ENCODE measurements around the gene PWWP3B. TPM values are rescaled to one million over a fixed set of nuclear protein-coding genes. Genes with fewer than 3 reads are reported as not detected.
A peak's percentile ranks its signal among the peaks of the same experiment; 100 is the strongest.

Gene PWWP3B
- total RNA-seq (under 1 TPM; 0.13 to 0.87 TPM), polyA plus RNA-seq (ENCODE audit: insufficient read length in 6 of 6) (1 to 10 TPM; 2.6 to 4.8 (median 4.5) TPM)
- long read RNA-seq, donor 1, full-length matches to known transcripts: 2 of 2 reads
- long read RNA-seq, donor 1, partial matches to known transcripts: 0 of 2 reads
- long read RNA-seq, donor 1, other reads (novel, unspliced or antisense): 0 of 2 reads
- long read RNA-seq, donor 2, full-length matches to known transcripts: 2 of 2 reads
- long read RNA-seq, donor 2, partial matches to known transcripts: 0 of 2 reads
- long read RNA-seq, donor 2, other reads (novel, unspliced or antisense): 0 of 2 reads
- long read RNA-seq, donor 3: 0 reads
- long read RNA-seq, donor 4: 0 reads
- long read RNA-seq, donor 5: 0 reads
- long read RNA-seq, donor 6: 0 reads
- long read RNA-seq, donor 7: 0 reads
- long read RNA-seq, donor 8: 0 reads
- long read RNA-seq, donor 9: 0 reads
- long read RNA-seq, donor 10: 0 reads
- long read RNA-seq, donor 11: 0 reads
- long read RNA-seq, donor 12: 0 reads

DNA sequence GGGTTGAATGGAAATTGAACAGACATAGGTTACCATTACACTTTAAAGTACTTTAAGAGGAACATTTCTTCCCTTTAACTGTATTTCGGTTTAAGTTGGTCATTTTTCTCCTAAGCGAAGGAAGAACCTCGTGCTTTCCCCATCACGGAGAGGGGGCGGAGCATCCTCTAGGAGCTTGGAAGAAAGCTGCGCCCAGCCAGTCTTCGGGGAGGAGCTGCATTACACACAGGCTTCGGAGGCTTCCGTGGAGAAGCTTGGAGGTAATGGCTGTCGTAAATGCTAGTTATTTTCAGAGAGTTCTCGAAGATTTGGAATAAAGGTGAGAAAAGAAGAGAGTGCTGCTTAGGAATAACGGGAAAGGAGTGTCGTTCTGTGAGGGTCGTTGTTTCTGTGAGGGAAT, at the start of gene PWWP3B:
PWWP3B (plus strand) TSS at position 199 of the 400 bp plus-strand sequence. CDS start 37,128 bp downstream, outside the sequence.
- Histone ChIP-seq H3K9me3 (no peaks in the 10 kb centered on the region), H3K4me3 (no peak within 1 kb of the TSS), H3K36me3 (no peaks in the 10 kb centered on the region), H3K4me1 (no peaks in the 10 kb centered on the region), H3K27me3 (peaks cover 0 to 7% of the 10 kb centered on the region in 2 donors), H3K27ac (no peak within 1 kb of the TSS)
- ATAC-seq: peak; percentile 86
- peak in 3 of 4 donors; percentile 33 to 39 (median 38) for DNase-seq
- intact Hi-C loops (cut with DNase I): no loop called here
- TF ChIP-seq, protein P1, sequence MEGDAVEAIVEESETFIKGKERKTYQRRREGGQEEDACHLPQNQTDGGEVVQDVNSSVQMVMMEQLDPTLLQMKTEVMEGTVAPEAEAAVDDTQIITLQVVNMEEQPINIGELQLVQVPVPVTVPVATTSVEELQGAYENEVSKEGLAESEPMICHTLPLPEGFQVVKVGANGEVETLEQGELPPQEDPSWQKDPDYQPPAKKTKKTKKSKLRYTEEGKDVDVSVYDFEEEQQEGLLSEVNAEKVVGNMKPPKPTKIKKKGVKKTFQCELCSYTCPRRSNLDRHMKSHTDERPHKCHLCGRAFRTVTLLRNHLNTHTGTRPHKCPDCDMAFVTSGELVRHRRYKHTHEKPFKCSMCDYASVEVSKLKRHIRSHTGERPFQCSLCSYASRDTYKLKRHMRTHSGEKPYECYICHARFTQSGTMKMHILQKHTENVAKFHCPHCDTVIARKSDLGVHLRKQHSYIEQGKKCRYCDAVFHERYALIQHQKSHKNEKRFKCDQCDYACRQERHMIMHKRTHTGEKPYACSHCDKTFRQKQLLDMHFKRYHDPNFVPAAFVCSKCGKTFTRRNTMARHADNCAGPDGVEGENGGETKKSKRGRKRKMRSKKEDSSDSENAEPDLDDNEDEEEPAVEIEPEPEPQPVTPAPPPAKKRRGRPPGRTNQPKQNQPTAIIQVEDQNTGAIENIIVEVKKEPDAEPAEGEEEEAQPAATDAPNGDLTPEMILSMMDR (IDR thresholded peaks at IDR 0.05): no peak

DNA sequence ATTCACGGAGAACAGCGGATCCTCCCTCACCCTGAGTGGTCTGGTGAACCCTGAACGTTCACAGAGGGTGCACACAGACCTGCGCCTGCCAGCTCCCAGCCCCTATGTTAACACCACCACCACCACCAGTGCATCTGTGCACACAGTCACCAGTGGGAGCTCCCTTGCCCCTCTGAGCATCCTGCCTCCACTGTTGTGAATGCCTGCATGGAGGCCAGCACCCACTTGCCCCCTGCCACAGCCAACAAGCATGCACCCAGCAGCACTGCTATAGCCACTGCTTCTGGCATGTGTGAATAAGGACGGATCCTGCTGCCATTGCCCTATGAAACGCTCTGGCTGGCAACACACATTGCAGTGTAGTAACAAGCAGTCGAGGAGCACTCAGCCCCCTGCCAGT, 29.1 kb upstream of the PWWP3B start:
- H3K4me3 ChIP-seq: no peak overlapping the region
- TF ChIP-seq, protein P1 (IDR thresholded peaks at IDR 0.05): no peak
- no peak overlapping the region for H3K27ac ChIP-seq
- ATAC-seq (no peak), DNase-seq (no peak)
- H3K4me1 ChIP-seq: no peaks in the 10 kb centered on the region
- intact Hi-C loops (cut with DNase I): no loop called here
- peaks cover 0 to 2% of the 10 kb centered on the region in 2 donors for H3K9me3 ChIP-seq
- no peaks in the 10 kb centered on the region for H3K36me3 ChIP-seq
- no peaks in the 10 kb centered on the region for H3K27me3 ChIP-seq

DNA sequence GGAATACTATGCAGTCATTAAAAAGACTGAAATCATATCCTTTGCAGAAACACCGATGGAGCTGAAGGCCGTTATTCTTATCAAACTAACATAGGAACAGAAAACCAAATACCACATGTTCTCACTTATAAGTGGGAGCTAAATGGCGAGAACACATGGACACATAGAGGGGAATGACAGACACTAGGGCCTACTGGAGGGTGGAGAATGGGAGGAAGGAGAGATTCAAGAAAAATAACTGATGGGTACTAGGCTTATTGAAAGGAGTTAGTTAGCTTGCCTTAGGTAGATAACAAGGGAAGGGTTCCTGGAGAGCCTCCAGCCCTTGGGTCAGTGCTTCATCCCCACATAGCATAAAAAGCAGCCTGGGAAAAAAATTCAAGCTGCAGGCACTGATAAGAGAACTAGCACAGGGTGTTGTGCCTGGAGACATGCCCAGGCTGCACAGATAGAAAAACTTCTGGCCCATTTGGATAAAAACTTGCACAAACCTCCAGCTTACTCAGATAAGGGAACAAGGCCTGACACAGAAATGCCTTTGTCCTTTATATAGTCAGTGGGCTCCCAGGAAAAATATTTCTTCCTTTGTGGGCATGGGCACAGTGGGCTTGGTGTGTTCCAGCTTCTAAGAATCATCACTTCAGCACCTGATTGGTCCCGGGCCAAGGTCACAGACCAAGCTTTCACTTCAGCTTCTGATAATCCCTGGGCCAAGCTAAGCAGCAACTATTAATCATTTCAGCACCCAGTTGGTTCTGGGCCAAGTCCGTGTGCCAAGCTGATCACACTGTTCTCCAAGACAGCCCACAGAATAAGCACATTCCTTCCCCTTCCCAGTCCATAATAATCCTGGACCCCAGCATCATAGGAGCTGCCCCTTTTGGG, 23.1 kb upstream of the PWWP3B start:
- H3K27ac ChIP-seq: no peak overlapping the region
- no peak overlapping the region for H3K4me3 ChIP-seq
- H3K27me3 ChIP-seq: no peaks in the 10 kb centered on the region
- DNase-seq (no peak), ATAC-seq (no peak)
- H3K36me3 ChIP-seq: no peaks in the 10 kb centered on the region
- peaks cover 0 to 2% of the 10 kb centered on the region in 2 donors for H3K9me3 ChIP-seq
- TF ChIP-seq, protein P1 (IDR thresholded peaks at IDR 0.05): no peak
- H3K4me1 ChIP-seq: no peaks in the 10 kb centered on the region
- intact Hi-C loops (cut with DNase I): no loop called here

DNA sequence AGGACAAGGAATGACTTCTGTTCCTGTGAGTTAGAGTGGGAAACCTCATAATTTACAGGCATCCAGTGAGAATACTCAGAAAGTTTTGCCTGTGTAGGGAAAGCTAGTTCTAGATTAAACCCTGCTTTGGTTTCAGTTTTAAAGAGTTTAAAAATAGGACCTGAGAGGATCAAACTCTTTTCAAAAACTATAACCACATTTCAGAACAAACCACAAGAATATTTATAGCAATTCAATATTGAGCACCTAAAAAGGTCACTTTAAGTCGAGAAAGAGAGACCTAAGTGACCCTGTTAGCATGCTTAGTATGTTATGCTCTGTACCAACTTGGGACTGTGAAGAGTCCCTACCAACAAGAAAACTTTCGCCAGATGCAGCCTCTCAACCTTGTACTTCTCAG, 17.4 kb upstream of the PWWP3B start:
- no peaks in the 10 kb centered on the region for H3K9me3 ChIP-seq
- no peak overlapping the region for H3K27ac ChIP-seq
- intact Hi-C loops (cut with DNase I): no loop called here
- no peaks in the 10 kb centered on the region for H3K36me3 ChIP-seq
- DNase-seq: no peak
- H3K27me3 ChIP-seq: no peaks in the 10 kb centered on the region
- no peak for ATAC-seq
- H3K4me1 ChIP-seq: no peaks in the 10 kb centered on the region
- TF ChIP-seq, protein P1 (IDR thresholded peaks at IDR 0.05): no peak
- H3K4me3 ChIP-seq: no peak overlapping the region

DNA sequence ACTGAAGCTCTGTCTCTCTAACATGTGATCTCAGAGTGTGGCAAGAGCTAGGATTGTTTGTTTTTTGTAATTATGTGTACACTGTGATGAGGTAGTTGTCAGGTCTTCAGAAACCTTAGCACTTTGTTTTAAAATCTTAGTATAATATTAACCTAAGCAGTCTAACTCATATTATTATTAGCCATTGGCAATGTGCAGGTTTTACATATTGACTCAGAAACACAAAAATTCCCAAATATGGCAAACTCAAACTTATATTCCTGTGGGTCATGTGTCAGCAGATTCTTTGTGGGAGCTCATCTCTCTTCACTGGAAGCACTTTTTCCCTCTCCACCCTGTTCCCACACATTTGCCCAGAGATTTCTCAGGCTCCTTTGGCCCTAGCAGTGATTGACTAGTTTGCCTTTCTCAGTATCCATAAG, 8.2 kb upstream of the PWWP3B start:
- Histone ChIP-seq H3K4me3 (no peak overlapping the region), H3K36me3 (no peaks in the 10 kb centered on the region), H3K9me3 (no peaks in the 10 kb centered on the region), H3K4me1 (no peaks in the 10 kb centered on the region), H3K27ac (no peak overlapping the region), H3K27me3 (no peaks in the 10 kb centered on the region)
- intact Hi-C loops (cut with DNase I): no loop called here
- DNase-seq (no peak), ATAC-seq (no peak)
- TF ChIP-seq, protein P1 (IDR thresholded peaks at IDR 0.05): no peak

Measured in left lung (tissue), 14 donors.